GM23338 (cell line): ENCODE results near the gene RPTOR. TPM values are rescaled to one million over a fixed set of nuclear protein-coding genes. Genes with fewer than 3 reads are reported as not detected.
A peak's percentile ranks its signal among the peaks of the same experiment; 100 is the strongest.

Experiments
- ATAC-seq: fragments of 200-7000 bp; cut with Tn5 transposase; 3 replicates; pipeline ENCODE4 v1.9.1; 2020
- DNase-seq: peaks from one replicate; pipeline ENCODE4 v3.0.0-alpha.2; 2015; ENCODE audit warnings: low spot score
- H2AFZ ChIP-seq: fragments of 200-600 bp; sonication (generic); 2 replicates; pipeline ENCODE4 v1.8.0; 2016; ENCODE audit warnings: antibody characterized with exemption, mild to moderate bottlenecking, moderate library complexity
- H3F3A ChIP-seq: fragments of 200-600 bp; sonication (generic); replicated peaks from 2 replicates; pipeline ENCODE4 v1.8.0; 2017; ENCODE audit warnings: antibody characterized with exemption, mixed run types, low read depth
- H3K27ac ChIP-seq: fragments of 200-600 bp; sonication (generic); 2 replicates; pipeline ENCODE4 v1.6.1; 2016; ENCODE audit warnings: low read depth
- H3K27me3 ChIP-seq: fragments of 200-600 bp; sonication (generic); 2 replicates; pipeline ENCODE4 v1.8.0; 2016; ENCODE audit warnings: mild to moderate bottlenecking, mixed run types, moderate library complexity; ENCODE audit not compliant: insufficient read depth
- H3K36me3 ChIP-seq: fragments of 200-600 bp; sonication (generic); 2 replicates; pipeline ENCODE4 v1.8.0; 2016; ENCODE audit warnings: mild to moderate bottlenecking; ENCODE audit not compliant: insufficient read depth
- H3K4me1 ChIP-seq: fragments of 200-600 bp; sonication (generic); 2 replicates; pipeline ENCODE4 v1.8.0; 2016; ENCODE audit warnings: mild to moderate bottlenecking, moderate library complexity; ENCODE audit not compliant: insufficient read depth
- H3K4me2 ChIP-seq: fragments of 200-600 bp; sonication (generic); 2 replicates; pipeline ENCODE4 v1.7.1; 2017; ENCODE audit warnings: mixed run types
- H3K4me3 ChIP-seq: fragments of 200-600 bp; sonication (generic); 2 replicates; pipeline ENCODE4 v1.6.1; 2016; ENCODE audit warnings: mixed run types
- H3K79me2 ChIP-seq: fragments of 200-600 bp; sonication (generic); replicated peaks from 2 replicates; pipeline ENCODE4 v1.8.0; 2017; ENCODE audit warnings: mild to moderate bottlenecking; ENCODE audit not compliant: insufficient read depth
- H3K9me2 ChIP-seq: fragments of 200-600 bp; sonication (generic); 2 replicates; pipeline ENCODE4 v1.8.0; 2017; ENCODE audit not compliant: insufficient read depth
- H4K20me1 ChIP-seq: fragments of 200-600 bp; sonication (generic); replicated peaks from 2 replicates; pipeline ENCODE4 v1.8.0; 2017; ENCODE audit warnings: mild to moderate bottlenecking; ENCODE audit not compliant: insufficient read depth
- H3K27ac Mint-ChIP-seq: 2 replicates; pipeline ENCODE4 v1.8.0; 2020; ENCODE audit warnings: inconsistent platforms, mild to moderate bottlenecking, moderate library complexity, mixed read lengths
- H3K27me3 Mint-ChIP-seq: 3 replicates; pipeline ENCODE4 v1.8.0; 2022; ENCODE audit warnings: low read depth, mild to moderate bottlenecking, moderate library complexity, mixed read lengths, inconsistent platforms; ENCODE audit not compliant: insufficient read depth, poor library complexity
- H3K36me3 Mint-ChIP-seq: 3 replicates; pipeline ENCODE4 v1.8.0; 2021; ENCODE audit warnings: low read depth, mild to moderate bottlenecking, inconsistent platforms, moderate library complexity, mixed read lengths
- H3K4me1 Mint-ChIP-seq: 3 replicates; pipeline ENCODE4 v1.8.0; 2020; ENCODE audit warnings: mild to moderate bottlenecking, inconsistent platforms, mixed read lengths
- H3K4me3 Mint-ChIP-seq: 3 replicates; pipeline ENCODE4 v1.8.0; 2021; ENCODE audit warnings: moderate library complexity, mild to moderate bottlenecking, inconsistent platforms, mixed read lengths
- H3K9me3 Mint-ChIP-seq: 3 replicates; pipeline ENCODE4 v1.8.0; 2020; ENCODE audit warnings: moderate library complexity, mild to moderate bottlenecking, inconsistent platforms, mixed read lengths
- CREB1 ChIP-seq: fragments of 250-450 bp; sonication (Bioruptor Pico); IDR thresholded peaks from 2 replicates; pipeline ENCODE4 v1.5.0; 2020; ENCODE audit warnings: low read depth, mild to moderate bottlenecking, moderate library complexity
- ETS1 ChIP-seq: IDR thresholded peaks from 2 replicates; pipeline ENCODE4 v1.6.1; 2016; ENCODE audit warnings: antibody characterized with exemption
- EZH2 ChIP-seq: fragments of 200-600 bp; sonication (generic); IDR thresholded peaks from one replicate; pipeline ENCODE4 v1.8.0; 2017; ENCODE audit warnings: antibody characterized with exemption, mild to moderate bottlenecking, low read depth; ENCODE audit not compliant: unreplicated experiment
- EZH2phosphoT487 ChIP-seq: fragments of 200-600 bp; sonication (generic); IDR thresholded peaks from one replicate; pipeline ENCODE4 v1.8.1; 2018; ENCODE audit warnings: antibody characterized with exemption; ENCODE audit not compliant: unreplicated experiment
- NANOG ChIP-seq: IDR thresholded peaks from 2 replicates; pipeline ENCODE4 v1.6.1; 2016; ENCODE audit warnings: antibody characterized with exemption, borderline replicate concordance
- POLR2AphosphoS5 ChIP-seq: IDR thresholded peaks from 2 replicates; pipeline ENCODE4 v1.6.1; 2016; ENCODE audit warnings: antibody characterized with exemption, low read depth
- REST ChIP-seq: IDR thresholded peaks from one replicate; pipeline ENCODE4 v1.6.1; 2018; ENCODE audit warnings: antibody characterized with exemption; ENCODE audit not compliant: unreplicated experiment
- ZNF114 ChIP-seq: fragments of 250-450 bp; sonication (Bioruptor Pico); IDR thresholded peaks from 2 replicates; pipeline ENCODE4 v1.5.0; 2020; ENCODE audit warnings: mild to moderate bottlenecking, moderate library complexity
- ZNF331 ChIP-seq: fragments of 250-450 bp; sonication (Bioruptor Pico); IDR thresholded peaks from 2 replicates; pipeline ENCODE4 v1.5.0; 2020; ENCODE audit warnings: low read depth, mild to moderate bottlenecking, moderate library complexity
- polyA plus RNA-seq: library from polyadenylated mRNA; unstranded; fragments of >200 nt; fragmentation: Nextera tagmentation; extraction: Ambion mirVana; gene quantifications from 2 replicates; pipeline ENCODE4 v1.2.1, GENCODE V29; 2016
- total RNA-seq: library from RNA; depleted of rRNA; stranded (reverse); fragments of >200 nt; shearing (Covaris generic); gene quantifications from 2 replicates; pipeline ENCODE4 v1.2.3, GENCODE V29; 2014
- TF ChIP-seq, protein P1 (sequence below): fragments of 250-450 bp; sonication (Bioruptor Pico); IDR thresholded peaks from 2 replicates; pipeline ENCODE4 v1.5.0; 2020; ENCODE audit warnings: mild to moderate bottlenecking, moderate library complexity

The RPTOR gene
- total and polyA plus RNA-seq, 2 experiments from 2014 or later = 9.5 to 38.0 TPM

- Mint-ChIP-seq H3K4me1 (peaks cover 42% of the 10 kb centered on the region), H3K4me3 (no peak overlapping the region)
- H3K9me2 ChIP-seq = no peaks in the 10 kb centered on the region
Measured at GRCh38 chr17:80650751-80651518, 106.3 kb downstream of the RPTOR start.

GRCh38 chr17:80652756-80653330 lies 108.2 kb downstream of the RPTOR start:
- Histone ChIP-seq H3K36me3 (no peaks in the 10 kb centered on the region), H3K4me3 (no peak overlapping the region), H4K20me1 (peaks cover 37% of the 10 kb centered on the region), H3K4me2 (no peak overlapping the region), H3K27ac (no peak overlapping the region), H3K27me3 (no peaks in the 10 kb centered on the region), H3K4me1 (peaks cover 15% of the 10 kb centered on the region), H3K79me2 (peaks cover 82% of the 10 kb centered on the region), H2AFZ (no peak overlapping the region), H3K9me2 (no peaks in the 10 kb centered on the region), H3F3A (no peaks in the 10 kb centered on the region)
- Mint-ChIP-seq H3K27me3 (peaks cover 1% of the 10 kb centered on the region), H3K36me3 (no peaks in the 10 kb centered on the region), H3K4me1 (peaks cover 31% of the 10 kb centered on the region), H3K27ac (no peak overlapping the region), H3K9me3 (no peaks in the 10 kb centered on the region), H3K4me3 (no peak overlapping the region)
- ATAC-seq (no peak), DNase-seq (no peak)
- TF ChIP-seq POLR2AphosphoS5 = no peak
- no peak for TF ChIP-seq ETS1
- TF ChIP-seq, protein P1, sequence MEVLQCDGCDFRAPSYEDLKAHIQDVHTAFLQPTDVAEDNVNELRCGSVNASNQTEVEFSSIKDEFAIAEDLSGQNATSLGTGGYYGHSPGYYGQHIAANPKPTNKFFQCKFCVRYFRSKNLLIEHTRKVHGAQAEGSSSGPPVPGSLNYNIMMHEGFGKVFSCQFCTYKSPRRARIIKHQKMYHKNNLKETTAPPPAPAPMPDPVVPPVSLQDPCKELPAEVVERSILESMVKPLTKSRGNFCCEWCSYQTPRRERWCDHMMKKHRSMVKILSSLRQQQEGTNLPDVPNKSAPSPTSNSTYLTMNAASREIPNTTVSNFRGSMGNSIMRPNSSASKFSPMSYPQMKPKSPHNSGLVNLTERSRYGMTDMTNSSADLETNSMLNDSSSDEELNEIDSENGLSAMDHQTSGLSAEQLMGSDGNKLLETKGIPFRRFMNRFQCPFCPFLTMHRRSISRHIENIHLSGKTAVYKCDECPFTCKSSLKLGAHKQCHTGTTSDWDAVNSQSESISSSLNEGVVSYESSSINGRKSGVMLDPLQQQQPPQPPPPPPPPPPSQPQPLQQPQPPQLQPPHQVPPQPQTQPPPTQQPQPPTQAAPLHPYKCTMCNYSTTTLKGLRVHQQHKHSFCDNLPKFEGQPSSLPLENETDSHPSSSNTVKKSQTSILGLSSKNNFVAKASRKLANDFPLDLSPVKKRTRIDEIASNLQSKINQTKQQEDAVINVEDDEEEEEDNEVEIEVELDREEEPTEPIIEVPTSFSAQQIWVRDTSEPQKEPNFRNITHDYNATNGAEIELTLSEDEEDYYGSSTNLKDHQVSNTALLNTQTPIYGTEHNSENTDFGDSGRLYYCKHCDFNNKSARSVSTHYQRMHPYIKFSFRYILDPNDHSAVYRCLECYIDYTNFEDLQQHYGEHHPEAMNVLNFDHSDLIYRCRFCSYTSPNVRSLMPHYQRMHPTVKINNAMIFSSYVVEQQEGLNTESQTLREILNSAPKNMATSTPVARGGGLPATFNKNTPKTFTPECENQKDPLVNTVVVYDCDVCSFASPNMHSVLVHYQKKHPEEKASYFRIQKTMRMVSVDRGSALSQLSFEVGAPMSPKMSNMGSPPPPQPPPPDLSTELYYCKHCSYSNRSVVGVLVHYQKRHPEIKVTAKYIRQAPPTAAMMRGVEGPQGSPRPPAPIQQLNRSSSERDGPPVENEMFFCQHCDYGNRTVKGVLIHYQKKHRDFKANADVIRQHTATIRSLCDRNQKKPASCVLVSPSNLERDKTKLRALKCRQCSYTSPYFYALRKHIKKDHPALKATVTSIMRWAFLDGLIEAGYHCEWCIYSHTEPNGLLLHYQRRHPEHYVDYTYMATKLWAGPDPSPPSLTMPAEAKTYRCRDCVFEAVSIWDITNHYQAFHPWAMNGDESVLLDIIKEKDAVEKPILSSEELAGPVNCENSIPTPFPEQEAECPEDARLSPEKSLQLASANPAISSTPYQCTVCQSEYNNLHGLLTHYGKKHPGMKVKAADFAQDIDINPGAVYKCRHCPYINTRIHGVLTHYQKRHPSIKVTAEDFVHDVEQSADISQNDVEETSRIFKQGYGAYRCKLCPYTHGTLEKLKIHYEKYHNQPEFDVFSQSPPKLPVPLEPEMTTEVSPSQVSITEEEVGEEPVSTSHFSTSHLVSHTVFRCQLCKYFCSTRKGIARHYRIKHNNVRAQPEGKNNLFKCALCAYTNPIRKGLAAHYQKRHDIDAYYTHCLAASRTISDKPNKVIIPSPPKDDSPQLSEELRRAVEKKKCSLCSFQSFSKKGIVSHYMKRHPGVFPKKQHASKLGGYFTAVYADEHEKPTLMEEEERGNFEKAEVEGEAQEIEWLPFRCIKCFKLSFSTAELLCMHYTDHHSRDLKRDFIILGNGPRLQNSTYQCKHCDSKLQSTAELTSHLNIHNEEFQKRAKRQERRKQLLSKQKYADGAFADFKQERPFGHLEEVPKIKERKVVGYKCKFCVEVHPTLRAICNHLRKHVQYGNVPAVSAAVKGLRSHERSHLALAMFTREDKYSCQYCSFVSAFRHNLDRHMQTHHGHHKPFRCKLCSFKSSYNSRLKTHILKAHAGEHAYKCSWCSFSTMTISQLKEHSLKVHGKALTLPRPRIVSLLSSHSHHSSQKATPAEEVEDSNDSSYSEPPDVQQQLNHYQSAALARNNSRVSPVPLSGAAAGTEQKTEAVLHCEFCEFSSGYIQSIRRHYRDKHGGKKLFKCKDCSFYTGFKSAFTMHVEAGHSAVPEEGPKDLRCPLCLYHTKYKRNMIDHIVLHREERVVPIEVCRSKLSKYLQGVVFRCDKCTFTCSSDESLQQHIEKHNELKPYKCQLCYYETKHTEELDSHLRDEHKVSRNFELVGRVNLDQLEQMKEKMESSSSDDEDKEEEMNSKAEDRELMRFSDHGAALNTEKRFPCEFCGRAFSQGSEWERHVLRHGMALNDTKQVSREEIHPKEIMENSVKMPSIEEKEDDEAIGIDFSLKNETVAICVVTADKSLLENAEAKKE (CRISPR knock-in tag) = no peak
- no peak for TF ChIP-seq NANOG
- TF ChIP-seq EZH2 = no peak
- TF ChIP-seq ZNF331 (CRISPR knock-in tag) = no peak
- TF ChIP-seq REST = no peak

More at GRCh38 chr17:80650751-80651518, 106.3 kb downstream of the RPTOR start:
- Mint-ChIP-seq H3K27ac (0 out of 2 replicates have a peak overlapping the region, but pooled peaks have one; percentile 2), H3K27me3 (no peaks in the 10 kb centered on the region), H3K36me3 (no peaks in the 10 kb centered on the region), H3K9me3 (no peaks in the 10 kb centered on the region)
- Histone ChIP-seq H3K4me3 (no peak overlapping the region), H3K36me3 (no peaks in the 10 kb centered on the region; the same call in 1 of the 2 replicates), H2AFZ (no peak overlapping the region), H3F3A (no peaks in the 10 kb centered on the region), H4K20me1 (peaks cover 29% of the 10 kb centered on the region), H3K27ac (no peak overlapping the region), H3K4me1 (peaks cover 16% of the 10 kb centered on the region; the same call in 1 of the 2 replicates), H3K79me2 (peaks cover 84% of the 10 kb centered on the region), H3K27me3 (no peaks in the 10 kb centered on the region), H3K4me2 (peak overlapping the region; percentile 25; the same call in 1 of the 2 replicates)
- ATAC-seq (peak; percentile 17; the same call in 2 of the 3 replicates), DNase-seq (no peak)
- TF ChIP-seq CREB1 (CRISPR knock-in tag) (no peak), NANOG (no peak), EZH2 (no peak), EZH2phosphoT487 (no peak), ZNF114 (no peak)
